ENCODE results near the gene CAMKK1.

CAMKK1 gene

DNA sequence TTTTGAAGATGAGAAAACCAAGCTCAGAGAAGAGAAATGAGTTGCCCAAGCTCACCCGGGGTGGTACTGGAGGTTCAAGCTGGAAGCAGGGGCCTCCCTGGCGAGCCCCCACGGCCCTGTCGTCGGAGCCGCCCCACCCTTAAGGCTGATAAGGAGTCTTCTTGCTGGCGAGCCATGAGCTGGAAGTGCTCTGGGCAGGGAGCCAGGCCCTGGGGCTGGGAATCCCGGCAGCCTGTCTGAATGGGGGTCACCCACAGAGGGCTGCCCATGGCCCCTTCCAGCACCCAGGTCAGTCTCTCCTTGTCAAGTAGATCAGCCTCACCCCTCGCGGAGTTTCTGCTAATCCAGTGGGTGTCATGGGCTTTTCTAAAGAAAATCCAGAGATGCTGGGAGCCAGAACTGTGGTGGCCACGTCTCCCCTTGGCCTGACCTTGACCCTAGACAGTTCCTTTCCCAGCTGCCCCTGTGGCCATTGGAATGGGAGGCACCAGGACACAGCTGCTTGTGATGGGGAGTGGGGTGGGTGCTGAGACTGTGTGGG lies 24.6 kb upstream of the CAMKK1 start:
- DNase-seq (ENCODE audit: low read depth) = no peak

DNA sequence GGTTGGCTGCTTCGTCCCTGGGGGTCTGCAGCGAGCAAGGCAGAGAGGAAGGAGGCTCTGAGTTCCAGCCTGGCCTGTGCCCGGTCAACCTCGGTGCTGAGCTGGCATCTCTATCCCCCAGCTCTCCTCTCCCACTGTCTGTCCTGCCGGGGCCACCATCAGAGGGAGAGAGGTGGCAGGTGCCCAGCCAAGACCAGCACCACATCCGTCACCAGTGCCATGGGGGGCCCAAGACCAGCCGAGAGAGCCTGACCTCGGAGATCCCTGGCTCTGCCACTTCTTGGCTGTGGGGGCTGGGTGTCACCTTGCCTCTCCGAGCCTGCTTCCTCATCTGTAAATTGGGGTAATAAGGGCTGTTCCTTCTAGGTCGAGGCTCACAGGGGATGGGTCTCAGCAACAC lies 24.0 kb upstream of the CAMKK1 start:
- DNase-seq (ENCODE audit: low read depth) = no peak

DNA sequence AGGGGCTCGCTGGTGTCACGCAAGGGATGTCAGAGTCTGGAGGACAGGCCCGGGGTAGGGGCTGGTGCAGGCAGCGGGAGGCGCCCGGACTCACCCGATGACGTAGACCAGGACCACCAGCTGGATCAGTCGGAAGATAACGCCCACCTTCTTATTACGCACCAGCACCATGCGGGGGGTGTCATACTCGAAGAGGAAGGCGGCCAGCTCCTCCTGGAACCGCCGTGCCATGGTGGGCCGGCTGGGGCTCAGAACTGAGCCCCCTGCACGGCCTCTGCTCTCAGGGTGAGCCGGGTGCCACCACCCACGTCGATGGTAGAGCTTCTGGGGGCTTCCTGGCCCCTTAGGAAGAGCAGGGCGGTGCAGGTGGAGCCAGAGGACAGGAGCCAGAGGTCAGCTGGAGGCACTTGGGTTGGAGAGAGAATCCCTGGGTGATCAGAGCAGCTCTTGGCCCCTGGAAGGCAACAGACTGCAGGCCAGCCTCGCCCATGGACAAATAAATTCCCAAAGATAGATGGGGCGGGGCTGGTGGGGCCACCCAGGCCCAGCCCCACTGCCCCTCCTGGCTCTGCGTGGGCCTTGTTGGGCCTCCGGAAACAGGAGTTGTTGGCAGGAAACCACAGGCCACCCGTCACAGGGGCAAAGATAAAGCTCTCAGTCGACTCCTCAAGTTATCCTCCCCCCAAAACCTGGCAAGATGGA lies 23.3 kb upstream of the CAMKK1 start, which contains the start of gene P2RX1:
TSS of gene P2RX1 (minus strand) at position 471 of the 702 bp plus-strand sequence. CDS start at position 231, 240 bp downstream.
- DNase-seq (ENCODE audit: low read depth) = no peak

DNA sequence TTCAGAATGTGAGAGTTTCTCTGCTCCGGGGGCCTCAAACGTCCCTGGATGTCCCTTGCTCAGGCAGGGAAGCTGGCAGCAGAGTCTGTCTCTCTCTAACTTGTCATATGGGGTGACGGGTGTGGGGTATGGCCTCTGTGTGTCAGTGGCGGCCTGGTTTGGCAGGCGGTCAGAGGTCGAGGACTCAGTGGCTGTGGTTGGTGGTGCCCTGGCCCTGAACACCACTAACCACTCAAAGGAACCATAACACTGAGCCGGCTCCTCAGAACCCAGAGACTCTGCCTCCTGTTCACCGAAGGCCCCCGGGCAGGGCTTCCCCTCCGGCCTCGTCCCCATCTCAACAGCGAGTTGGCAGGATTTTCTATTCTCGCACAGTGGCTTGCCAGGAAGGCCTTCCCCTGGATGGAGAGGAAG lies 22.7 kb upstream of the CAMKK1 start:
- no peak for DNase-seq (ENCODE audit: low read depth)

DNA sequence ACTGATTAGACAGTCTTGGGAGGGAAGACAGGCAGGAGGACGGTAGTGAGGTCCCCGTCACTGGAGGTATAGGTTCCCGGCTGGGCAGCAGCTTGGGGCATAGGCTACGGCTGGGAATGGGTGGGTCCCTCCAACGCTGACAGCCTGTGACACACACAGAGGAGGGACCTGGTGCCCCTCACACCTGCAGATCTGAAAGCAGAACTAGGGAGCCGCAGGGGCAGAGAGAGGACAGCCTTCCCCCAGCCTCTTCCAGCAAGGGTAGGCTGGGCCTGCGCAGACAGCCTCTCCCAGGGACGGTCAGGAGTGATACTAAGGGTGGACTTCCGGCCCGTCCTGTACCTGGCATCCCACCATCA lies 21.4 kb upstream of the CAMKK1 start:
- no peak for DNase-seq (ENCODE audit: low read depth)

DNA sequence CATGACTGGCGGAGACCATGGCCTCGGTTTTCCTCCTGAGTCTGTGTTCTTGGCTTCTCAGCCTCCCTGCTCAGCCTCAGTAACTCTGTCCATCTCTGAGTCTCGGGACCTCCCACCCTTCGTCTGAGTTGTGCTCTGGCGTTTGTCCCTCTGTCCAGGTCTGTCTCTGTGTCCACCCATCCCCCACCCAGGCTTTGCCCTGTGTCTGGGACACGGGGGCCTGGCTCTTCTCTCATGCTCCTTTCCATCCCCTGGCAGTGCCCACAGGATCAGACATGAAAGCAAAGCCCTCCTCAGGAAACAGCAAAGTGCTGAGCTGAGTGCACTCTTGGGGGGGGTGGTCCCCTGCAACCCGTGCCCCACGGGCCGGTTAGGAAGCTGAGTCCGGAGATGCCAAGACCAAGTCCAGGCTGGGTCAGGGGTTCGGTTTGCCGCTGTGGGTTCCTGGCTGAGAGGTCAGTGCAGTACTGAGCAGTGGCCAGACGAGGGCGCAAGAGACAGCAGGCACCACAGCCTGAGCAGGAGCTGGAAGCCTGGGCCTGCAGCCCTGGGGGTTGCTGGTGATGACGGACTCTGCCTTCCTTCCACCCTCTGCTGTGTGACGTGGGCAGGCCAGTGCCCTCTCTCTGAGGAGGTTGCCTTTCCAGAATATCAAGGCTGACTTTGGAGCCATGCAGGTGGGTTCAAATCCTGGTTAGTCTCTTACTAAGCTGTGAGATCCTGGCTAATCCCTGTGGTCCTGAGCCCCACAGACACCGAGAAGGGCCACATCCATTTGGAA lies 20.9 kb upstream of the CAMKK1 start:
- DNase-seq (ENCODE audit: low read depth) = no peak

DNA sequence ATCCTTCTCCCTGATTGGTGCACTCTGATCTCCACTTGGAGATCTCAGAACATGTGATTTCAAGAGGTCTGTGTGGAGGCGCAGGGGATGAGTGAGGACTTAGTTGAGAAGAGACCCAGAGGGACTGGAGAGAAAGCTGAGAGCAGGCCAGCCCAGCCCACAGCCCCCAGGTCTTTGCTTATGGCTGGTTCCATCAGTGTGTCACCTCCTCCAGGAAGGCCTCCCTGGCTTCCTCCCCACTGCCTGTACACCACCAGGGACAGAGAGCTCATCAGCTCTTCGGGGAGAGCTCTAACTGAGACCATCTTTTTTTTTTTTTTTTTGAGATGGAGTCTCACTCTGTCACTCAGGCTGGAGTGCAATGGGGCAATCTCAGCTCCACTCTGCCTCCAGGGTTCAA lies 20.0 kb upstream of the CAMKK1 start:
- no peak for DNase-seq (ENCODE audit: low read depth)

DNA sequence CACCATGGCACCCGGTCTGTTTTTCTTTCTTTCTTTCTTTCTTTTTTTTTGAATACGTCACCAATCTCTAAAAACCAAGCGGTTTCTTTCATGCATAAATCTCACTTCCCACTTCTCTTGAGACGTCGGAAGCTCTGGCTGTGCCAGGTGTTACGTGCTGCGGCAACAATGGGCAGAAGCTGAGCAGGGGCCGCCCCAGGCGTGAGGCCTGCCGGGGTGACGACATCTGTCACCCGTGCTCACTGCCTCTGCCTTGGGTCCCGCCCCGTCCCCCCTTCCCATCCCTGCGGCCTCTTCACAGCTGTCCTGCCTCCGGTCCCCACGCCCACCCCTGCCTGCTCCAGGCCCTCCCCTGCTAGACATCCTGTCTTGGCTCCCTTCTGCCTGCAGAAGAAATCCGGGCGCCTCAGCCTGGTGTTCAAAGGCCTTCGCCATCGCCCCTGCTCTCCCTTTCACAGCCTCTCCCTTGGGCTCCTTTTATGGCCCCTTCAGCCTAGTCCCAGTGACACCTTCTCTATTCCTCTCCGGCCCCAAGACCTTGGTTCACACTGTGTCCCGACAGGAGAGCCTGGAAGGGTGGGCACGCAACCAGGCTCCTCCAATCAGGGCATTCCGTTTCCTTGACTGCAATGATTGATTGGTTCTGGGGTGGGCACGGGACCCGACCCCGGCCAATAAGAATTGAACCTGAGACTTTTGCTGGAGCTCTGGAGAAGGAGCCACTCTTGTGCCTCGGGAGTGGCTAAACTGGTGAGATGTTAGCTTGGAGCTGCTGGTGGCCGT lies 18.6 kb upstream of the CAMKK1 start:
- no peak for DNase-seq (ENCODE audit: low read depth)

DNA sequence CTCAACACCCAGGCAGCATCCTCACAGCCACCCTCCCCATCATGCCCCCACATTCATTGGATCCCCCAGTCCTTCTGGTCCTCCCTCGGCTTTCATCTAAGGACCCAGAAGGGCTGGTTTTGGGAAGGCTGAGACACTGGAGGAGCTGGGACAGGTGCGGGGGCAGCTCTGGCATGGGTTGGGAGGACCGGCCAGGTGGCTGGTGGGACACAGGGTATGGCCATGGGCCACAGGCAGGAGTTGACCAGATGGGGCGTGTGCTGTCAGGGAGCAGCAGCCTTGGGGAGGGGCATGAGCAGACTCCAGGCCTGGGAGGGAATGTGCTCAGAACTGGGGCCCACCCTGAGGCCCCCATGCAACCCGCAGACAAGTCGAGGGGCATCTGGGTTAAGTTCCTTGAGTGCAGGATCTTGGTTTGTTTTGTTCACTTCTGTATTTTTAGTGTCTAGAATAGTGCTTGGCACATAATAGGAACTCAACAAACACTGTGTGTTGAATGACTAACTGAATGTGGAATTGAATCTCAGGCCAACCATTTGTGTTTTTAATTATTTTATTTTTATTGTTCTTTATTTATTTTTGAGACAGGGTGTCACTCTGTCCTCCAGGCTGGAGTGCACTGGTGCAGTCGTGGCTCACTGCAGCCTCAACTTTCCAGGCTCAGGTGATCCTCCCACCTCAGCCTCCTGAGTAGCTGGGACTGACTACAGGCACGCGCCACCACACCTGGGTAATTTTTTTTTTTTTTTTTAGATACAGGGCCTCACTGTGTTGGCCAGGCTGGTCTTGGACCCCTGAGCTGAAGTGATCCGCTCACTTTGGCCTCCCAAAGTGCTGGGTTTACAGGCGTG lies 17.8 kb upstream of the CAMKK1 start:
- DNase-seq (ENCODE audit: low read depth) = no peak

DNA sequence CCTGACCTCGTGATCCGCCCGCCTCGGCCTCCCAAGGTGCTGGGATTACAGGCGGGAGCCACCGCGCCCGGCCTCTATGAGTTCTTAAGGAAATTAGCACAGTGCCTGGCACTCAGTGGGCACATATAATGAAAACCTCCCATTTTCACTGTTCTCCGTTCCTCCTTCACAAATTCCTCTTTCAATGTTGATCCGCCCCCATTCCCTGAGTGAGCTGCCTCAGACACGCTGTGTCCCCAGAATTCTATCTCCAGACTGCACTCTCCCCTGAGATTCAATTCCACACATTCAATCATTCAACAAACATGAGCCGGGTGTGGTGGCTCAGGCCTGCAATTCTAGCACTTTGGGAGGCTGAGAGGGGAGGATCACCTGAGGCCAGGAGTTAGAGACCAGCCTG lies 16.4 kb upstream of the CAMKK1 start:
- no peak for DNase-seq (ENCODE audit: low read depth)

DNA sequence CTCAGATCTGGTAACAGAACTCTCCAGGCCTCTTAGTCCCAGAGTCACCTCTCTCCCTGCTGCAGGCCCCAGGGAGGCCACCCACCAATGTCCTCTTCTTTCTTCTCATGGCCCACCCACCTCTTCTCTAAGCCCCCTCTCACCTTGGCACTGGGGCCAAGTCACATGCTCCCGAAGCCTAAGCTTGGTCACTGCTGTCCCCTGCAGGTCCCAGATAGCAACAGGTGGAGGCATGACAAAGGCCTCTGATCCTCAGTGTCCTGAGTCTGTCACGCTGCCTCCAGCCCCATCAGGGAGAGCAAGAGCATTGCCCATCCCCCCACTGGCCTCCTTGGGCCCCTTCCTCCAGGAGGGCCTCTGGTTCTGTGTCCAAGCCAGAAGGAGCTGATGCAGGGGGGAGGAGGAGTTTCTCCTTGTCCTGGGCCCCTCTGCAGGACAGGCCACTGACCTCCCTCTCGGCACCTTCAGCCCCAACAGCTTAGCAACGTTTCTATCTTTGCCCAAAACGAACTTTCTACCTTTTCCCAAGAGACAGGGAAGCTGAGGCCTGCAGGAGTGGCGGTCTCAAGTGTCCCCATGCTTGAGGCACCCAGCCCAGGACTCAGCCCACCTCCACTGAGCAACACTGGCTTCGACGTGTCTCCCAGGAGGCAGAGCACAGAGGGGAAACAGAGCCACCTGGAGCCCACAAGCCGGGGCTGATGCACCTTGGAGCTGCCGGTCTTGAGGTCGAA lies 14.8 kb upstream of the CAMKK1 start:
- DNase-seq (ENCODE audit: low read depth) = no peak

DNA sequence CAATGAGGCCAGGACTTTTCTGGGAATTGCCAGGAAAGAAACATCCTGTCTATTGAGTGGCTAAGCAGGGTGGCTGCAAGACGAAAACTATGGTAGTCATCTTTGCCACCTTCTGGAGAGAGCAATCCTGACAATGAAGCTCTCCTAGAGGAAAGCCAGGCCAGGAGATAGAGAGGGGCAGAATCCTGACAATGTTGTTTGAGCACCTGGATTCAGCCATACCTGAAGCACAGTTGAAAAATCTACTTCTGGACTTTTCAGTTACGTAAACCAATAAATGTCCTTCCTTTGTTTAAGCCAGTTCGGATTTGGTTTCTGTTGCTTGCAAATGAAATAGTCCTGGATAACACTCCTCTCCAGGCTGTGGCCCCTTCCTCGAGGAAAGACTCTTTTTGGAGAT lies 14.0 kb upstream of the CAMKK1 start:
- no peak for DNase-seq (ENCODE audit: low read depth)

DNA sequence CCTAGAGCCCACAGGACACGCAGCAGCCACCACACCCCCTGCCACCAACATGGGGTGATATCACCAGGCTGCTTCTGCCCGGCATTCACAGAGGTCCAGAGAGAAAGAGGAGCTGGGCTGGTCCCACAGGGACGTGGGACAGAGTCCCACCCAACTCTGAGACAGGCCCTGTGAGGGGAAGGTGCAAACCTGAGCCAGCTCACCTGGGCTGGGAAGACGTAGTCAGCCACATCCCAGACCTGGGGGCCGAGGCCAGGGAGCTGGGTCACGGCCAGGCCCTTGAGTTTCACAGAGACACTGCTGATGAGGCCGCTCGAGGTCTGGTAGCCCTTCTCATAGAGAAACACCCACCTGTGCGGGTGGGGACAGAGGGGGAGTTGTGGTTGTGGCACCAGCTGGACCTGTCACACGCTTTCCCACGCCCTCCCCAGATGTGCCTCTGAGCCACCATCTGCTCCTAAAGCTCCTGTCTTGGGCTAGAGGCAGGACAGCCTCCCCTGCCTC lies 12.2 kb upstream of the CAMKK1 start:
- no peak for DNase-seq (ENCODE audit: low read depth)

DNA sequence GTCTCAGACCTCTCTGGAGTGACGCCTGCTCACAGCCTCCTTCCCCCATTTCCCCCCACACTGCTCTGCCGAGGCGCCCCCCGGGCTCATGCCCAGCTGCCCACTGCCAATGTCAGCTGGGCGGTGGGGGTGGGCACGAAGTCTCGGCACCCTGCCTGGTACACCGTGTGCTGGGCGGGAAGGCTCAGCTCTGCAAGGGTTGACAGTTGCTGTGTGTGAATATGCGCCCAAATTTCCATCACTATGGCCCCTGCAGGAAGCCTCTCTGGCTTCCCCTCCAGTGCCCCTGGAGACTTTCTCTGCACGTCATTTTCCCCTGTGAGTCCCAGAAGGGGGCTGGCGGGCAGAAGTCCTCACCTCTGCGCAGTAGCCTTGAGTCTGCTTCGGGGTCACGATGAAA lies 11.6 kb upstream of the CAMKK1 start:
- no peak for DNase-seq (ENCODE audit: low read depth)

DNA sequence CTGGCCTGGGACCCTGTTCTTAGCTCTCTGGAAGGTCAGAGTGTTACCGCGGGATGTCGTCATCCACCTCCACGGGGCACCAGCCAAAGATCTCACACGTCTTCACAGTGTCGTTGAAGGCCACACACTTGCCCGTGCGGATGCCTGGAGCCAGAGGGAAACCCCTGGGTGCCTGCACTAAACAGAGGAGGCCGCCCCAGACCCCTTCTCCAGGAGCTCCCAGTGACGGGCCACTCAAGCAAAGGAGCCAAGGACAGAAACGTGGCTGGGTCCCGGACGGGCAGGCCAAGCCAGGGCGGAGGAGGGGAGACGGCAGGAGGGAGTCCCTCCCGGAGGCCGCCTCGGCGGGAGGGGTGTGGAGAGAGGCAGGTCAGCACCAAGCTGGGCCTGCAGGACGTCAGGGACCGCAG lies 11.0 kb upstream of the CAMKK1 start:
- no peak for DNase-seq (ENCODE audit: low read depth)

DNA sequence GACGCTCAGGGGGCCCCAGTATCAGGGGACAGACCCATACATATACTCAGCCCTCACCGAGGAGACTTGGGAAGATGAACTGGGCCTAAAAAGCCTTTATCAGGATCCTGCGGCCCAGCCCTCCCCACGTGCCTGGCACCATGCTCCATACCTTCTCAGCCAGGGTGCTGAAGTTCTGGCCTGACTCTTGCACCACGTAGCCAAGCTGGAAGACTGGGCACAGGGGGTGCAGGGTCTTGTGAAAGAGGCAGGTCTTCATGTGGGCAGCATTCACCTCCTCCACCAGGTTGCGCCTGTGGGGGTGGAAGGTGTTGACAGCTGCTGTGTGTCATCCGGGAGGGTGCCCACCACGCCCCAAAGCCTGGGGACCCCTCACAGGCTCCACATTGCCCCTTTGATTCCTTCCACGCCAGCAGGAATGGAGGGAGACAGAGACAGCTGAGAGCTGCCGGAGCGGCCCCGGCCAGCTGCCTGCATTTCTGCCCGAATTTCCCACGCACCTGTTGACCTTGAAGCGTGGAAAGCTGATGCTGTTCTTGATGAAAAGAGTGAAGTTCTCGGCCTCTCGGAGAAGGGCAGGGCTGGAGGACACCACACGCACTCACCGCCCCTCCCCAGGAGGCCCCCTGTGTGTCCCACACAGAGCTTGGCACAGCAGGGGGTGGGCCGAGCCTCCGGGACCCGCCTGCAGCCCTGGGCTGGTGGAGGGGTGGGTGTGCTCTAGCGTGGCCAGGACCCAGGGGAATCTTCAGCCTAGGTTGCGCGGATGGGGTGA lies 10.4 kb upstream of the CAMKK1 start:
- no peak for DNase-seq (ENCODE audit: low read depth)

DNA sequence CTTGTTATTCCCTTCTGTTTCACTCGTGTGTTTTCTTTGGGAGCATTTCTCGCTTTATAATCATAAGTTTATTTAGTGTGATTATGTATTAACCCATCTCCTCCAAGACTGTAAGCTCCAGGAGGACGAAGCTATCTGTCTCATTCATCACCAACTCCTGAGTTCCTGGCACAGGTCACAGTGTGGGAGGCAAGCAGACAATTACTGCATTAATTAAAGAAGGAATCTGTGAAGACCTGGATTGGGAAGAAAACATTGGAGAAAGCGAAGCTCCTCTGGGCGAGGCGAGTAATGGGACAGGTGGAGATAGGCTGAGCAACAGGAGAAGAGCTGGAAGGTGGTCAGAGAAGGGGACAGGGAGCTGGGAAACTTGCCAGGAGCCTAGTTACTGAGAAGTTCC lies 7.8 kb upstream of the CAMKK1 start:
- no peak for DNase-seq (ENCODE audit: low read depth)

DNA sequence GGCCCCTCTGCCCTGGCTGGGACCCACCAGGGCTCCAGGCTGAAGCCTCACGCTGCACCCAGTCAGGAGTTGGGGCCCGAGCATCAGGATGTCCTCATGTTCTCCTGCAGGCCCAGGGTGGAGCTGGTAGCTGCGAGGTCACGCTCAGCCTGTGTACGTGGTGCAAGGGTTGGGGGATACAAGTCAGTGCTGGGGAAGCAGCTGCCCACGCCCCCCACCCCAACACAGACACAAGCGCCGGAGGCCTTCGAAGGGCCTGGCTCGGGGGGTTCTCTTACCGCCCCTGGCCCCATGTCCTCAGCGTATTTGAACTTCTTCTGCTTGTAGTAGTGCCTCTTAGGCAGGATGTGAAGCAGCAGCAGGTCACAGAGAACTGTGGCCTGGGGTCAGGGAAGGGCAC lies 4.9 kb upstream of the CAMKK1 start:
- DNase-seq (ENCODE audit: low read depth) = no peak

DNA sequence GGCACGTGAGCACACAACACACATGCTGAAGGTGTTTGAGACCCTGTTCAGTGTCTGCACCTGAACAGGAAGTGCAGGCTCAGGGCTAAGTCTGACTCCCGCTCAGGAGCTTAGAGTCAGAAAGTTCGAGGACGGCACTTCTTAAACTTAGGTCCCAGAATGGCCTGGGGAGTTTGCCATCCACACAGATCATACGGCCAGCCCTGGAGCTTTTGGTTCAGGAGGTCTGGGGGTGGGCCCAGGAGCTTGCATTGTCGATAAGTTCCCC lies 4.0 kb upstream of the CAMKK1 start:
- no peak for DNase-seq (ENCODE audit: low read depth)
